HG03064 (cell line): ENCODE results near the gene UNC119.
A peak's percentile ranks its signal among the peaks of the same experiment; 100 is the strongest.
"Not testable (repeated sequence)": the region's sequence is repeated elsewhere in the genome, so short reads cannot be mapped to it uniquely, and the experiment has no call there.

Source experiments
- ATAC-seq: cut with Tn5 transposase; IDR thresholded peaks from one replicate; pipeline ENCODE4 v1.9.1; 2021; ENCODE audit warnings: low read depth; ENCODE audit not compliant: unreplicated experiment

UNC119 gene

GRCh38 chr17:28552176-28552999 lies at the start of gene UNC119:
TSS of gene UNC119 (minus strand) at chr17:28552624. CDS start at chr17:28552557, 67 bp downstream.
- ATAC-seq, result peak; percentile 56

- peak; percentile 28 for ATAC-seq
Measured at GRCh38 chr17:28599311-28600184, 47.1 kb upstream of the UNC119 start.

GRCh38 chr17:28598799-28599310 lies 46.4 kb upstream of the UNC119 start, which contains the start of gene SPAG5:
TSS of gene SPAG5 (minus strand) at chr17:28599025. CDS start at chr17:28598946, 79 bp downstream.
- ATAC-seq, result peak; percentile 70

GRCh38 chr17:28598389-28598788 lies 46.0 kb upstream of the UNC119 start:
- no peak for ATAC-seq

- ATAC-seq, result no peak
Measured at GRCh38 chr17:28597606-28598383, 45.4 kb upstream of the UNC119 start.

- no peak for ATAC-seq
Measured at GRCh38 chr17:28592260-28592659, 39.8 kb upstream of the UNC119 start.

- no peak for ATAC-seq
Measured at GRCh38 chr17:28585851-28586250, 33.4 kb upstream of the UNC119 start.

- no peak for ATAC-seq
Measured at GRCh38 chr17:28584434-28584833, 32.0 kb upstream of the UNC119 start.

GRCh38 chr17:28582513-28582912 lies 30.1 kb upstream of the UNC119 start:
- ATAC-seq, result no peak

GRCh38 chr17:28580959-28581358 lies 28.5 kb upstream of the UNC119 start:
- no peak for ATAC-seq

- no peak for ATAC-seq
Measured at GRCh38 chr17:28579526-28579925, 27.1 kb upstream of the UNC119 start.

- no peak for ATAC-seq
Measured at GRCh38 chr17:28578246-28579195, 26.1 kb upstream of the UNC119 start.

GRCh38 chr17:28577466-28577824 lies 25.0 kb upstream of the UNC119 start:
- no peak for ATAC-seq

- peak; percentile 64 for ATAC-seq
Measured at GRCh38 chr17:28576758-28577465, 24.5 kb upstream of the UNC119 start, which contains the start of gene ALDOC. TSS of gene ALDOC (minus strand) at chr17:28576895. CDS start at chr17:28575532, 1,363 bp downstream.

GRCh38 chr17:28576016-28576415 lies 23.6 kb upstream of the UNC119 start:
- ATAC-seq, result not testable (repeated sequence)

GRCh38 chr17:28575126-28575795 lies 22.8 kb upstream of the UNC119 start:
- ATAC-seq, result no peak

GRCh38 chr17:28574526-28574925 lies 22.1 kb upstream of the UNC119 start:
- ATAC-seq, result no peak

GRCh38 chr17:28573966-28574480 lies 21.6 kb upstream of the UNC119 start:
- no peak for ATAC-seq
